ENCODE results near the gene MDM2.
"Not testable (repeated sequence)": the region's sequence is repeated elsewhere in the genome, so short reads cannot be mapped to it uniquely, and the experiment has no call there.

The MDM2 gene

DNA sequence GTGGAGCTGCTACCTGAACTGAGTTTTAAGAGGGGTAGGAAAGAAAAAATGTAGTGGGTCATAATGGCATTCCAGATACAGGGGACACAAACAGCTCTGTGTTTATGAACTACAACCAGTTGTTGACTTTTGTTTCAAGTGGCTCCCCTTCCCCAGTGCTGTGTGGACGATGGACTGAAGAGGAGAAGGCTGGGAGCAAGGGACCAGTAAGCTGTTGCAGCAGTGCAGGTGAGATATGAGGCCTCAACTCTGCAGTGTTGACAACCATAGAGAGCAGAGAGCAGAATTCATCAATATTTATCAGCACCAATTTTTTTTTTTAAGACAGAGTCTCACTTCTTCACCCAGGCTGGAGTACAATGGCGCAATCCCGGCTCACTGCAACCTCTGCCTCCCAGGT lies 46.6 kb downstream of the MDM2 start:
- DNase-seq = no peak

DNA sequence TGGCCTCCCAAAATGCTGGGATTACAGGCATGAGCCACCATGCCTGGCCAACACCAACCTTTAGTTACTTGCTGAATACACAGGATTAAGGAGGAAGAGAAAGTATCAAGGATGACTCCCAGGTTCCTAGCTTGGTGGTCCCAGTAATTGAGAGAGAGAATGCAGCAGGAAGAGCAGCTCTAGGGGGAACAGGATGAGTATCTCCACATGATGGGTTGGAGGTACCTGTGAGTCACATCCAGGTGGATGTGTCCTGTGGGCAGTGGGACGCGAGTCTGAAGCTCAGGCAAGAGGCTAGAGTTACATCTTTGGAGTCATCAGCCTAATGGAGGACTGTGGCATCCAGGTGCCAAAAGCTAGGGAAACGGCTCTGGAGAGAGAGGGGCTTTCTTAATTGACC lies 47.1 kb downstream of the MDM2 start:
- no peak for DNase-seq

GRCh38 chr12:68855771-68856170 lies 47.8 kb downstream of the MDM2 start:
- DNase-seq = no peak

GRCh38 chr12:68856510-68856909 lies 48.5 kb downstream of the MDM2 start:
- DNase-seq = no peak

- no peak for DNase-seq
Observed at GRCh38 chr12:68861890-68862289, 53.9 kb downstream of the MDM2 start.

GRCh38 chr12:68863109-68863770 lies 55.3 kb downstream of the MDM2 start:
- DNase-seq = no peak

GRCh38 chr12:68863886-68864454 lies 56.0 kb downstream of the MDM2 start:
- DNase-seq = not testable (repeated sequence)

DNA sequence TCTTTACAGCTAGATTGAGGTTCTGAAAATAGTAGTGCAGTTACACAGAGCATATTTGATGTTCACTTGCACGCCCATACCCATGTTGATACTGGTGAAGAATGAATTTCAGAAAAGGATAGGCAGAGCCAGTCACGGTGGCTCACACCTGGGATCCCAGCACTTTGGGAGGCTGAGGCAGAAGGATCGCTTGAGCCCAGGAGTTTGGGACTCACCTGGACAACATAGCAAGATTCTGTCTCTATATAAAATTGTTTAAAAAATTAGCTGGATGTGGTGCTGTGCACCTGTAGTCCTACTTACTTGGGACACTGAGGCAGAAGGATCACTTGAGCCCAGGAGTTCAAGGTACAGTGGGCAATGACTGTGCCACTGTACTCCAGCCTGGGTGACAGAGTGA lies 56.6 kb downstream of the MDM2 start:
- no peak for DNase-seq

- no peak for DNase-seq
Observed at GRCh38 chr12:68865399-68866164, 57.6 kb downstream of the MDM2 start.

GRCh38 chr12:68866950-68867349 lies 59.0 kb downstream of the MDM2 start:
- DNase-seq = no peak

GRCh38 chr12:68867606-68868005 lies 59.6 kb downstream of the MDM2 start:
- no peak for DNase-seq

DNA sequence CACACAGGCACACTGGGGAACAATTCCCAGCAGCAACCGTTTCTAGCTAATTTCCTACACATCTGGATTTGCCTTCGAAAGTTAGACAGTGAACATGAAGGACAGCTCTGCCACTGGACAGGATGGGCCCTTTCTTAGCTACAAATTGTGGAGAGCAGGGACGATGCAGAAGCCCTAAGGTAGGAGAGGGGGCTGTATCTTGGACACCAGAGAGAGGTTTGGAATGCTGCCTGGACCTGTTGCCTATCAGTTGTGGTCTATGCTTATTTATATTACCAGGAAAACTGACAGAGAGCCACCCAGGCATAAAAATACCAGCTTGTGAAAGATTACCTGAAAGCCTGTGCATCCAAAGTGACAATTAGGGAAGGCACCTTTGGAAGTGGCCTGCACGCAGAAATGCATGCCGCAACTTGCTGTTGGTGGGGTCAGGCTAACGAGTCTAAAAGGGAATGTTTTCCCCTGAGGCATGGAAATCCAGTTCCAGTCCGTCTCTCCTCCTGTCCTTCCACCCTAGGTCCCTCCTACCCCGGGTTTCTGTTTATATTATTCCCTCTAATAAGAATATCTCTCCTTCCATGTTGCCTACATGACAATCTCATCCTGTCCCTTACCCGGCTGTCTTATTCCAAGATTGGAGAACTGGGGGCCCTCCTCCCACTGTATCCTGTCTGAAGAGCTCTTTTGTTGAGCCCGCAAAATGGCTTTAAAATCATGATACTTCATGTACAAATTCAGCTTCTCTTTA lies 60.2 kb downstream of the MDM2 start:
- DNase-seq = no peak

- no peak for DNase-seq
Observed at GRCh38 chr12:68870011-68870410, 62.0 kb downstream of the MDM2 start.

DNA sequence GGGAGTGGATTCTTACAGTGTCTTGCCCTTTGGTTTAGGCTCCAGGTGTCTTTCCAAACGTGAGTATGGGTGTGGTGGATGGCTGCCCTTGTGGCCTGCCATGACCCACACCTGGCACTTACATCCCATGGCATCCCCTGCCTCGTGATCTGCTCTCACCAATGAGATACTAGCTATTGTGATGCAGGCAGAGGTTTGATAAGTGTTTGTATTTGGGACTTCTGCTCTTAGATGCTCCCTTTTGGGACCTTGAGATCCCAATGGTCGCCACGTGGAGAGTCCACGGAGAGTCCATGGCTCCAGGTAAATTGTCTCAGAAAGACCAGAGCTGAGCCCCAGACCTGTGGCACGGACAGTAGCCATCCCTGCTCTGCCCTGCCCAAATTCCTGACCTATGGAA lies 62.5 kb downstream of the MDM2 start:
- no peak for DNase-seq

DNA sequence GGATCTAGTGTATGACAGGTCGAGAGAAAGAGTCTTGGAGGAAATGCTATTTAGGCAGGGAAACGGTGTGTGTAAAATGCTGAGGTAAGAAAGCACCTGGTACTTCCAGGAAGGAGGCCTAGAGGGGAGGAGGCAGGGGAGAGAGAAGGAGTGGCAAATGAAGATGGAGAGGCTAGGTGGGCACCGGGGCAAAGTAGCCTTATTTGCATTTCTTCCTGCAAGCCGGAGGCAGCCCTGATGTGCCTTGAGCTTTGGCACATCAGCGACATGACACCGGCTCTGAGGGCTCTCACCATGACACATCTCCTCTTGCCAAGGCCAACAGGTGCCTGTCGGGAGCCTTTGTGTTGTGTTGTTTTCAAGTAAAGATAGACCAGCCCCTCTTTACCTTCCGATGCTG lies 63.4 kb downstream of the MDM2 start:
- no peak for DNase-seq

- DNase-seq = no peak
Observed at GRCh38 chr12:68871921-68872320, 63.9 kb downstream of the MDM2 start.

DNA sequence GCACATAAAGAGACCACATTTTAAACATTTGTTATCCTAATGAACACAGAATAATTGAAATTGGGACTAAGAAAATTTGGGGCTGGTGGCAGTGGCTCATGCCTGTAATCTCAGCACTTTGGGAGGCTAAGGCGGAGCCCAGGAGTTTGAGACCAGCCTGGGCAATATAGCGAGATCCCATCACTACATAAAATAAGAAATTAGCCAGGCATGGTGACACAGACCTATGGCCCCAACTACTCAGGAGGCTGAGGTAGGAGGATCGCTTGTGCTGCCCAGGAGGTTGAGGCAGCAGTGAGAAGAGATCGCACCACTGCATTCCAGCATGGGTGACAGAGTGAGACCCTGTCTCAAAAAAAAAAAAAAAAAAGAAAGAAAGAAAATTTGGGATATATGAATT lies 65.3 kb downstream of the MDM2 start:
- DNase-seq = no peak

GRCh38 chr12:68876461-68876860 lies 68.5 kb downstream of the MDM2 start:
- DNase-seq = no peak

DNA sequence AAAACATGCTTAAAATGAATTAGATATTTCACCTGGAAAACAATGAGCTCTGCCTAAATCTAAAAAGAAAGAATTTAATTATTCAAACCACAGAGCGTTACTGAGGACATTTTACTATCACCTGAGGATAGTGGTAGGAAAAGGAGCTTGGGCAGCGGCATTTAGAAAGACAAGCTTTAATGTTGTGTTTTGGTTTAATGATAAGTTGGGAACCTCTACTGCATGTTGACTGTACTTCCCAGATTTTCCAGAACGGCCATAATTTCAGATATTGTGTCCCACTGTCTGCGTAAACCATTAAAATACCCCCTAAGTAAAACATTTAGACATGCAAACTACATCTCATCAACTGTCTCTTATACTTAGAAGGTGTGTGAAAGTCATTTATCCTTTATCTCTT lies 69.6 kb downstream of the MDM2 start:
- DNase-seq = no peak

DNA sequence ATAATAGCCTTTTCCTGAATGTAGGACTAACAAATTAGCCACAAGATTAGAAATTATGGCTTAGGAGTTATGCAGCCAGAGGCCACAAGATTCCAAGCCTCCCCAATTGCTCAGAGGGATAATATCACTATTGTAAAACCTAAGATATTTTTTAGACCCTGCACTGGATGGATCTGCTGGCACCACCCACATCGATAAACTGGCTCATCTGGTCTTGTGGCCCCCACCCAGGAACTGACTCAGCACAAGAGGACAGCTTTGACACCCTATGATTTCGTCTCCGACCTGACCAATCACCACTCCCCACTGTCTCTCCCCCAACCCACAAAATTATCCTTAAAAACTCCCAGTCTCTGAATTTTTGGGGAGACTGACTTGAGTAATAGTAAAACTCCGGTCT lies 70.3 kb downstream of the MDM2 start:
- no peak for DNase-seq

DNA sequence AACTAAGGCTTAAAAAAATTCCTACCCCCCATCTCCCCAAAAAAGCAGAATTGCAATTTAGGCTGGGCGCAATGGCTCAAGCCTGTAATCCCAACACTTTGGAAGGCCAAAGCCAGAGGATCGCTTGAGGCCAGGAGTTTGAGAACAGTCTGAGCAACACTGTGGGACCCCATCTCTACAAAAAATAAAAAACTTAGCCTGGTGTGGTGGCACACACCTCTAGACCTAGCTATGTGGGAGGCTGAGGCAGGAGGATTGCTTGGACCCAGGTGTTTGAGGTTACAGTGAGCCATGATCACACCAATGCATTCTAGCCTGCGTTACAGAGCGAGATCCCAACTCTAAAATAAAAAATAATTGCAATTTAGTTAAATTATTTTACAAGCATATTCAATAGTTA lies 70.9 kb downstream of the MDM2 start:
- DNase-seq = no peak

DNA sequence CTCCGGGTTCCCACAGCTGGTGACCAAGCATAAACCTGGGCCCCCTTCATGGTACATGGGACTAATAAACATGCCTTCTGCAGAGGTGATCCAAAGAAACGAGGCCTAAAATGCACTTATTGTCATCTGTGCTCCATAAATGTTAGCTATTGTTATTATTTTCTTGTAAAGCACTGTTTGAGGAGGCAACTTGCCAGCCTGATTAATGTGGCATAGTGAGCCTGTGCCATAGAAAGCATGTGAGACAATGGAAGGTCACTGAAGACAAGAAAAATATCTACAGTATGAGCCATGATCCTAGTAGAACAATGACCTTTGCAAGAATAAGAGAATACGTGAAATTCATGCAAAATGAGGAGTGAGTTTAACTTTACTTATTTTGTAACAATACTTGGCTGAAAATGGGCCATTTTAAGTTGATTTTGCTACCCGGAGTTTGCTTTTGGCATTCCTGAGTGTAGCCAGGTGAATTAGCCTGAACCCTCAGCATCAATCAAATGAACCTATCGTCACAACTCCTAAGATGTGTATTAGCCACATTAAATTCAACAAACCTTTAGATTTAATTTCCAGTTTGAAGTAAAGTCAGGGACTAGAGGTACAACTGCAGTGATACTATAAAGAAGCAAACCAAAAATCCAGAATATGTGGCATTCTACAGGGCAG lies 72.8 kb downstream of the MDM2 start:
- DNase-seq = no peak
